Kidney (tissue), 14 donors: Measurements from ENCODE around the gene LDLRAD3. TPM values are rescaled to one million over a fixed set of nuclear protein-coding genes. Genes with fewer than 3 reads are reported as not detected.

Experiments used
- DNase-seq, 5 donors: peaks; one replicate each; pipeline ENCODE4 v3.0.0-alpha.2; 2013 to 2020
- FAIRE-seq: peaks from 2 replicates; lab custom pipeline; 2012; peaks lifted over from hg19 to GRCh38; lab: Jason Lieb, UNC
- H3K27ac ChIP-seq, 2 donors: one replicate each; pipeline ENCODE4 v1.7.0; 2013; ENCODE audit warnings: low read depth in 2 of 2, low read length in 2 of 2, inconsistent platforms in 1 of 2
- H3K27me3 ChIP-seq: one replicate; pipeline ENCODE4 v1.7.1; 2013; ENCODE audit warnings: low read length, inconsistent platforms; ENCODE audit not compliant: control insufficient read depth, insufficient read depth
- H3K36me3 ChIP-seq, 3 donors: one replicate each; pipeline versions ENCODE4 v1.7.0 to v1.7.1; 2013; ENCODE audit warnings: low read length in 3 of 3, control low read depth in 1 of 3, inconsistent platforms in 1 of 3; ENCODE audit not compliant: insufficient read depth in 3 of 3, control insufficient read depth in 2 of 3
- H3K4me1 ChIP-seq, 3 donors: one replicate each; pipeline versions ENCODE4 v1.7.0 to v1.7.1; 2013; ENCODE audit warnings: low read length in 3 of 3, inconsistent platforms in 1 of 3, low read depth in 1 of 3; ENCODE audit not compliant: control insufficient read depth in 2 of 3, insufficient read depth in 2 of 3
- H3K4me3 ChIP-seq, 3 donors: one replicate each; pipeline versions ENCODE4 v1.7.0 to v1.8.1; 2013; ENCODE audit warnings: low read length in 3 of 3, control low read depth in 1 of 3, inconsistent platforms in 1 of 3
- H3K9ac ChIP-seq, 3 donors: one replicate each; pipeline versions ENCODE4 v1.7.0 to v1.7.1; 2013; ENCODE audit warnings: low read length in 3 of 3, control low read depth in 1 of 3, inconsistent platforms in 1 of 3
- H3K9me3 ChIP-seq, 3 donors: one replicate each; pipeline versions ENCODE4 v1.7.0 to v1.7.1; 2013; ENCODE audit warnings: low read length in 3 of 3, control low read depth in 1 of 3, inconsistent platforms in 1 of 3; ENCODE audit not compliant: control insufficient read depth in 2 of 3, insufficient read depth in 1 of 3
- CTCF ChIP-seq: IDR thresholded peaks from 3 replicates; pipeline ENCODE4 v1.5.1; 2012; ENCODE audit warnings: mild to moderate bottlenecking, moderate library complexity, borderline replicate concordance; ENCODE audit not compliant: insufficient read depth; ENCODE audit errors: extremely low read depth
- intact Hi-C: fragments of 100-400 bp; cut with DNase I; formaldehyde crosslinking; loops from one replicate; pipeline ENCODE4 v1.11.1; 2022
- polyA plus RNA-seq: library from polyadenylated mRNA; stranded (reverse); fragments of 350-450 nt; fragmentation: Illumina TruSeq; extraction: RNeasy Lipid Tissue Mini Kit (QIAGEN cat#74804); gene quantifications from one replicate; pipeline ENCODE4 v1.2.3, GENCODE V29; 2014; ENCODE audit warnings: low read depth, low replicate concordance; ENCODE audit not compliant: insufficient read depth
- total RNA-seq: library from RNA; stranded (reverse); fragmentation: NEBNext Ultra II Directional; extraction: Animal tissue kit (Norgen Biotek cat#: 25700); gene quantifications from one replicate; pipeline ENCODE4 v1.2.1, GENCODE V29; 2021
- donor health status: control.
- donor health status: control.
- donor health status: control.
- donor health status: control.
- donor health status: control.
- donor health status: DM: yes; HTN: yes; CAD: no.
- donor health status: Normal renal cell carcinoma (clear cell type).

LDLRAD3 gene
- total and polyA plus RNA-seq, 2 donors from 2014 or later: 1.2 to 14.2 TPM

- intact Hi-C loops: no loop called here
- DNase-seq (peak in 2 of 5 donors; percentile 24 to 60), FAIRE-seq (no peak)
- Histone ChIP-seq H3K27me3 (no peaks in the 10 kb centered on the region), H3K9me3 (peaks cover 0 to 2% (median 0%) of the 10 kb centered on the region in 3 donors), H3K36me3 (peaks cover 0 to 5% (median 0%) of the 10 kb centered on the region in 3 donors), H3K4me3 (no peak overlapping the region), H3K4me1 (no peaks in the 10 kb centered on the region), H3K9ac (no peak overlapping the region), H3K27ac (no peak overlapping the region)
- no peak for TF ChIP-seq CTCF
These were observed 136.2 kb downstream of the LDLRAD3 start for GRCh38 chr11:36079878-36080675.

GRCh38 chr11:36081274-36081945 is 137.5 kb downstream of the LDLRAD3 start:
- no peaks in the 10 kb centered on the region for H3K27me3 ChIP-seq
- H3K9ac ChIP-seq: no peak overlapping the region
- no peak for DNase-seq
- peaks cover 0 to 2% (median 0%) of the 10 kb centered on the region in 3 donors for H3K9me3 ChIP-seq
- no peak for TF ChIP-seq CTCF
- no peak overlapping the region for H3K27ac ChIP-seq
- no peaks in the 10 kb centered on the region for H3K4me1 ChIP-seq
- no peak overlapping the region for H3K4me3 ChIP-seq
- no peak for FAIRE-seq
- peaks cover 0 to 5% (median 0%) of the 10 kb centered on the region in 3 donors for H3K36me3 ChIP-seq
- intact Hi-C loops: no loop called here

GRCh38 chr11:36086366-36086765 is 142.5 kb downstream of the LDLRAD3 start:
- intact Hi-C loops: no loop called here
- H3K27ac ChIP-seq: no peak overlapping the region
- H3K36me3 ChIP-seq: peaks cover 0 to 5% (median 0%) of the 10 kb centered on the region in 3 donors
- DNase-seq (no peak), FAIRE-seq (no peak)
- peaks cover 0 to 2% (median 0%) of the 10 kb centered on the region in 3 donors for H3K9me3 ChIP-seq
- TF ChIP-seq CTCF: no peak
- H3K4me1 ChIP-seq: no peaks in the 10 kb centered on the region
- H3K27me3 ChIP-seq: no peaks in the 10 kb centered on the region
- H3K4me3 ChIP-seq: no peak overlapping the region
- H3K9ac ChIP-seq: no peak overlapping the region
